Right hindlimb (tissue), 1 donor: ENCODE results near the gene FGD3.
"Not testable (repeated sequence)": the region's sequence is repeated elsewhere in the genome, so short reads cannot be mapped to it uniquely, and the experiment has no call there.

Experiments used
- DNase-seq: peaks from one replicate; pipeline ENCODE4 v3.0.0-alpha.2; 2018

Gene FGD3

GRCh38 chr9:92947268-92948037 lies at the start of gene FGD3:
Gene FGD3, plus strand, starts transcription at chr9:92947523. Its CDS starts 28,734 bp downstream, at chr9:92976257.
- peak; percentile 67 for DNase-seq

GRCh38 chr9:92905137-92905536 lies 42.2 kb upstream of the FGD3 start:
- DNase-seq: not testable (repeated sequence)

GRCh38 chr9:92911511-92912475 lies 35.5 kb upstream of the FGD3 start:
- peak; percentile 73 for DNase-seq

- DNase-seq: no peak
Observed at GRCh38 chr9:92917176-92917800, 30.0 kb upstream of the FGD3 start.

- DNase-seq: no peak
Observed at GRCh38 chr9:92920437-92920836, 26.9 kb upstream of the FGD3 start.

- DNase-seq: no peak
Observed at GRCh38 chr9:92931606-92932005, 15.7 kb upstream of the FGD3 start.

GRCh38 chr9:92934321-92934720 lies 13.0 kb upstream of the FGD3 start:
- DNase-seq: no peak

- no peak for DNase-seq
Observed at GRCh38 chr9:92938025-92938424, 9.3 kb upstream of the FGD3 start.

GRCh38 chr9:92941861-92942260 lies 5.5 kb upstream of the FGD3 start:
- DNase-seq: peak; percentile 69

GRCh38 chr9:92942688-92943616 lies 4.4 kb upstream of the FGD3 start:
- DNase-seq: peak; percentile 79

- no peak for DNase-seq
Observed at GRCh38 chr9:92944921-92945320, 2.4 kb upstream of the FGD3 start.

- DNase-seq: no peak
Observed at GRCh38 chr9:92945796-92946195, 1.5 kb upstream of the FGD3 start.

- no peak for DNase-seq
Observed at GRCh38 chr9:92948038-92948534, 763 bp downstream of the FGD3 start.

GRCh38 chr9:92948632-92949031 lies 1.3 kb downstream of the FGD3 start:
- DNase-seq: no peak

GRCh38 chr9:92949266-92949982 lies 2.1 kb downstream of the FGD3 start:
- no peak for DNase-seq

- DNase-seq: no peak
Observed at GRCh38 chr9:92950359-92950955, 3.1 kb downstream of the FGD3 start.

GRCh38 chr9:92952906-92953610 lies 5.7 kb downstream of the FGD3 start:
- DNase-seq: no peak

- no peak for DNase-seq
Observed at GRCh38 chr9:92954049-92954861, 6.9 kb downstream of the FGD3 start.

- no peak for DNase-seq
Observed at GRCh38 chr9:92954886-92955285, 7.6 kb downstream of the FGD3 start.
